Transverse colon (tissue), 4 donors: Measurements from ENCODE around the gene SPTBN1. TPM values are rescaled to one million over a fixed set of nuclear protein-coding genes. Genes with fewer than 3 reads are reported as not detected.
"Not testable (repeated sequence)": the region's sequence is repeated elsewhere in the genome, so short reads cannot be mapped to it uniquely, and the experiment has no call there.

Experiments used
- DNase-seq: peaks from one replicate; pipeline ENCODE4 v3.0.0-alpha.2; 2019
- H3K27ac ChIP-seq, 4 donors: fragments of 200-600 bp; sonication (generic); 2 replicates each; pipeline ENCODE4 v1.5.1; 2016 to 2018; ENCODE audit warnings: inconsistent platforms in 4 of 4
- H3K27me3 ChIP-seq: fragments of 200-600 bp; sonication (generic); 2 replicates; pipeline ENCODE4 v1.5.1; 2017; ENCODE audit warnings: inconsistent platforms
- H3K36me3 ChIP-seq, 4 donors: fragments of 200-600 bp; sonication (generic); 2 replicates each; pipeline ENCODE4 v1.5.1; 2017 to 2019; ENCODE audit warnings: inconsistent platforms in 4 of 4
- H3K4me1 ChIP-seq, 4 donors: fragments of 200-600 bp; sonication (generic); 2 replicates each; pipeline ENCODE4 v1.5.1; 2017 to 2020; ENCODE audit warnings: inconsistent platforms in 4 of 4
- H3K4me3 ChIP-seq, 4 donors: fragments of 200-600 bp; sonication (generic); 1 replicate in 1 of 4; 2 replicates in 3 of 4; pipeline versions ENCODE4 v1.5.1 to v1.6.1; 2017 to 2019; ENCODE audit warnings: inconsistent platforms in 4 of 4
- H3K9me3 ChIP-seq, 2 donors: fragments of 200-600 bp; sonication (generic); 2 replicates each; pipeline ENCODE4 v1.5.1; 2017 to 2019; ENCODE audit warnings: inconsistent platforms in 2 of 2
- EP300 ChIP-seq: sonication (generic); formaldehyde crosslinking; IDR thresholded peaks from one replicate; pipeline ENCODE4 v1.6.1; 2017; ENCODE audit warnings: antibody characterized with exemption, low read depth
- POLR2A ChIP-seq: fragments of 450-650 bp; IDR thresholded peaks from one replicate; pipeline ENCODE4 v1.6.1; 2016; ENCODE audit warnings: antibody characterized with exemption, mild to moderate bottlenecking, moderate library complexity
- POLR2AphosphoS5 ChIP-seq, 3 donors: sonication (generic); formaldehyde crosslinking; IDR thresholded peaks; one replicate each; pipeline ENCODE4 v1.6.1; 2016; ENCODE audit warnings: antibody characterized with exemption in 3 of 3
- WGBS, 2 donors: methylation state at CpG; one replicate each; pipeline ENCODE4 v1.1.5; 2018; ENCODE audit warnings: low coverage in 1 of 2; 5-methylcytosine and 5-hydroxymethylcytosine counted together
- in situ Hi-C, 4 donors: fragments of 200-750 bp; cut with MboI; loops; one replicate each; pipeline versions ENCODE4 v1.15.0 to v1.15.1; 2017; ENCODE audit warnings: low sequenced_read_pairs in 3 of 4, low pct_ligation_motif_present in 1 of 4, low pct_unique_long_range_greater_than_20kb in 1 of 4
- intact Hi-C: fragments of 100-400 bp; cut with DNase I; formaldehyde crosslinking; loops from one replicate; pipeline ENCODE4 v1.15.1; 2023; ENCODE audit warnings: low total_unique reads
- total RNA-seq, 4 donors: library from RNA; depleted of rRNA; stranded (reverse); fragments of >200 nt; gene quantifications; one replicate each; pipeline ENCODE4 v1.1.0, GENCODE V29; 2016
- TF ChIP-seq, protein P1 (sequence below), 5 experiments: fragments of 200-600 bp in 3 of 5; fragments of 450-650 bp in 2 of 5; sonication (generic) in 3 of 5; IDR thresholded peaks; 1 replicate in 2 of 5; 2 replicates in 3 of 5; pipeline ENCODE4 v1.5.1; 2016 to 2017; ENCODE audit warnings: antibody characterized with exemption in 5 of 5, inconsistent platforms in 3 of 5, mild to moderate bottlenecking in 2 of 5, moderate library complexity in 1 of 5

Gene SPTBN1
- total RNA-seq, 4 donors from 2014 or later, result 269 to 301 (median 285) TPM

- Histone ChIP-seq H3K4me3 (no peak overlapping the region), H3K4me1 (peaks cover 0 to 19% (median 8%) of the 10 kb centered on the region in 4 donors), H3K27me3 (no peaks in the 10 kb centered on the region), H3K27ac (no peak overlapping the region), H3K9me3 (no peaks in the 10 kb centered on the region), H3K36me3 (peaks cover 0 to 5% (median 0%) of the 10 kb centered on the region in 4 donors)
- no peak for DNase-seq
- in situ Hi-C loops (loop anchor here in 3 of 4 donors (10.0 kb wide), 2 partner anchors 178 to 308 kb away; no protein-coding TSS in a partner anchor), intact Hi-C loops (loop anchor here (10.0 kb wide), 1 partner anchor 178 kb away; no protein-coding TSS in a partner anchor)
- TF ChIP-seq POLR2AphosphoS5 (IDR thresholded peaks at IDR 0.05) (no peak), EP300 (no peak), POLR2A (no peak)
- TF ChIP-seq, protein P1, sequence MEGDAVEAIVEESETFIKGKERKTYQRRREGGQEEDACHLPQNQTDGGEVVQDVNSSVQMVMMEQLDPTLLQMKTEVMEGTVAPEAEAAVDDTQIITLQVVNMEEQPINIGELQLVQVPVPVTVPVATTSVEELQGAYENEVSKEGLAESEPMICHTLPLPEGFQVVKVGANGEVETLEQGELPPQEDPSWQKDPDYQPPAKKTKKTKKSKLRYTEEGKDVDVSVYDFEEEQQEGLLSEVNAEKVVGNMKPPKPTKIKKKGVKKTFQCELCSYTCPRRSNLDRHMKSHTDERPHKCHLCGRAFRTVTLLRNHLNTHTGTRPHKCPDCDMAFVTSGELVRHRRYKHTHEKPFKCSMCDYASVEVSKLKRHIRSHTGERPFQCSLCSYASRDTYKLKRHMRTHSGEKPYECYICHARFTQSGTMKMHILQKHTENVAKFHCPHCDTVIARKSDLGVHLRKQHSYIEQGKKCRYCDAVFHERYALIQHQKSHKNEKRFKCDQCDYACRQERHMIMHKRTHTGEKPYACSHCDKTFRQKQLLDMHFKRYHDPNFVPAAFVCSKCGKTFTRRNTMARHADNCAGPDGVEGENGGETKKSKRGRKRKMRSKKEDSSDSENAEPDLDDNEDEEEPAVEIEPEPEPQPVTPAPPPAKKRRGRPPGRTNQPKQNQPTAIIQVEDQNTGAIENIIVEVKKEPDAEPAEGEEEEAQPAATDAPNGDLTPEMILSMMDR (IDR thresholded peaks at IDR 0.05), result no peak
- WGBS, 2 donors, result 88 to 89% methylated on average over 2 to 12 of the region's 12 CpGs
Measured at GRCh38 chr2:54526226-54526879, 70.2 kb downstream of the SPTBN1 start.

GRCh38 chr2:54528311-54528955 is 72.3 kb downstream of the SPTBN1 start:
- intact Hi-C loops (loop anchor here (10.0 kb wide), 1 partner anchor 176 kb away; no protein-coding TSS in a partner anchor), in situ Hi-C loops (loop anchor here in 3 of 4 donors (10.0 kb wide), 2 partner anchors 176 to 306 kb away; no protein-coding TSS in a partner anchor)
- H3K27me3 ChIP-seq, result no peaks in the 10 kb centered on the region
- no peak overlapping the region for H3K4me3 ChIP-seq
- no peak for DNase-seq
- H3K9me3 ChIP-seq, result no peaks in the 10 kb centered on the region
- no peak overlapping the region for H3K27ac ChIP-seq
- H3K36me3 ChIP-seq, result peaks cover 0 to 5% (median 0%) of the 10 kb centered on the region in 4 donors
- 55 to 84% methylated on average over 1 of the region's 1 CpG for WGBS, 2 donors
- TF ChIP-seq EP300, result no peak
- TF ChIP-seq POLR2A, result no peak
- no peak for TF ChIP-seq POLR2AphosphoS5 (IDR thresholded peaks at IDR 0.05)
- TF ChIP-seq, protein P1 (IDR thresholded peaks at IDR 0.05), result no peak
- peaks cover 0 to 33% (median 17%) of the 10 kb centered on the region in 4 donors for H3K4me1 ChIP-seq

GRCh38 chr2:54529518-54529917 is 73.4 kb downstream of the SPTBN1 start:
- not testable (repeated sequence) for H3K27me3 ChIP-seq, H3K36me3 ChIP-seq, H3K4me3 ChIP-seq, H3K9me3 ChIP-seq, DNase-seq, H3K27ac ChIP-seq
- in situ Hi-C loops (loop anchor here in 3 of 4 donors (10.0 kb wide), 2 partner anchors 175 to 305 kb away; no protein-coding TSS in a partner anchor), intact Hi-C loops (loop anchor here (10.0 kb wide), 1 partner anchor 175 kb away; no protein-coding TSS in a partner anchor)
- peaks cover 0 to 42% (median 23%) of the 10 kb centered on the region in 4 donors for H3K4me1 ChIP-seq
- 100% methylated on average over 1 of the region's 1 CpG; no CpG with 5 or more reads in 1 of the 2 donors for WGBS, 2 donors

DNA sequence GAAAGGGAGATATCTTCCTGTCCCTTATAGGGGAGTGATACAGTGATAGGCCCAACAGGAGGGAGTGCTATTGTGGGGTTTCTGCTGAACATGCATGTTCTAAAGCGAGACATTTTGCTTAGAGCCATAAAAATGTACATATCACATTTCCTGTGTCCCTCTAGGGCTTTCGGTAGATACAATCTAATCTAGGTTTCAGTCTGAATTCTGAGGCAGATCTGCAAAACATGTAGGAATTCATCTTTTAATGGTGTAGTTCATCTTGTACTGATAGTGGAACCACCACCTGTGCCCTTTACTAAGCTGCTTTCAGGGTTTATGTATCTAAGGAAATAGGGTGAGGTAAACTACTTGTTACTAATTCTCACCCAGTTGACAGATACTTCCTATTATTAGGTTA is 73.8 kb downstream of the SPTBN1 start:
- Histone ChIP-seq H3K9me3 (no peaks in the 10 kb centered on the region), H3K27ac (no peak overlapping the region), H3K27me3 (no peaks in the 10 kb centered on the region), H3K4me3 (no peak overlapping the region), H3K4me1 (peaks cover 0 to 43% (median 27%) of the 10 kb centered on the region in 4 donors), H3K36me3 (peaks cover 0 to 5% (median 0%) of the 10 kb centered on the region in 4 donors)
- 69 to 92% methylated on average over 2 of the region's 2 CpGs for WGBS, 2 donors
- intact Hi-C loops, result loop anchor here (10.0 kb wide), 1 partner anchor 175 kb away; no protein-coding TSS in a partner anchor
- no peak for TF ChIP-seq POLR2A
- TF ChIP-seq, protein P1 (IDR thresholded peaks at IDR 0.05), result no peak
- no peak for TF ChIP-seq POLR2AphosphoS5 (IDR thresholded peaks at IDR 0.05)
- no peak for TF ChIP-seq EP300
- in situ Hi-C loops, result loop anchor here in 3 of 4 donors (10.0 kb wide), 2 partner anchors 175 to 305 kb away; no protein-coding TSS in a partner anchor
- DNase-seq, result no peak
